Measurements from ENCODE around the gene TTLL1. TPM values are rescaled to one million over a fixed set of nuclear protein-coding genes. Genes with fewer than 3 reads are reported as not detected.
A peak's percentile ranks its signal among the peaks of the same experiment; 100 is the strongest.
"Not testable (repeated sequence)": the region's sequence is repeated elsewhere in the genome, so short reads cannot be mapped to it uniquely, and the experiment has no call there.

The TTLL1 gene
- total RNA-seq, 2 experiments from 2014 or later = 8.5 to 9.1 TPM

GRCh38 chr22:43042101-43042780 lies 47.0 kb downstream of the TTLL1 start:
- POLR2A ChIA-PET = interaction anchor here (0.8 kb wide), 1 partner anchor 27 kb away, joined by 3 read pairs; the partner anchor contains the start of gene PACSIN2
- H3K27me3 Mint-ChIP-seq = no peaks in the 10 kb centered on the region

GRCh38 chr22:43039800-43040199 lies 49.4 kb downstream of the TTLL1 start:
- Mint-ChIP-seq H3K4me1 (no peaks in the 10 kb centered on the region), H3K27me3 (no peaks in the 10 kb centered on the region), H3K27ac (no peak overlapping the region), H3K36me3 (ENCODE audit: low read depth) (no peaks in the 10 kb centered on the region), H3K4me3 (no peak overlapping the region), H3K9me3 (no peaks in the 10 kb centered on the region)
- no peak for DNase-seq
- ChIA-PET CTCF (no interaction called here), POLR2A (no interaction called here)

More at GRCh38 chr22:43042101-43042780, 47.0 kb downstream of the TTLL1 start:
- Mint-ChIP-seq H3K27ac (no peak overlapping the region), H3K9me3 (no peaks in the 10 kb centered on the region), H3K36me3 (ENCODE audit: low read depth) (no peaks in the 10 kb centered on the region), H3K4me1 (no peaks in the 10 kb centered on the region), H3K4me3 (no peak overlapping the region)
- CTCF ChIA-PET = interaction anchor here (0.9 kb wide), 1 partner anchor 17 kb away, joined by 5 read pairs; no protein-coding TSS in a partner anchor
- DNase-seq = no peak

GRCh38 chr22:43038325-43038724 lies 50.9 kb downstream of the TTLL1 start:
- no peaks in the 10 kb centered on the region for H3K9me3 Mint-ChIP-seq
- H3K4me3 Mint-ChIP-seq = no peak overlapping the region
- POLR2A ChIA-PET = no interaction called here
- H3K36me3 Mint-ChIP-seq (ENCODE audit: low read depth) = no peaks in the 10 kb centered on the region
- no peak overlapping the region for H3K27ac Mint-ChIP-seq
- no peak for DNase-seq
- peaks cover 2% of the 10 kb centered on the region for H3K4me1 Mint-ChIP-seq
- no peaks in the 10 kb centered on the region for H3K27me3 Mint-ChIP-seq
- CTCF ChIA-PET = no interaction called here

- Mint-ChIP-seq H3K9me3 (no peaks in the 10 kb centered on the region), H3K36me3 (ENCODE audit: low read depth) (no peaks in the 10 kb centered on the region), H3K4me1 (peaks cover 2% of the 10 kb centered on the region), H3K27ac (no peak overlapping the region), H3K27me3 (no peaks in the 10 kb centered on the region), H3K4me3 (no peak overlapping the region)
- CTCF ChIA-PET = no interaction called here
- POLR2A ChIA-PET = no interaction called here
- DNase-seq = no peak
Observed at GRCh38 chr22:43036282-43036829, 52.8 kb downstream of the TTLL1 start.

GRCh38 chr22:43035250-43035649 lies 53.9 kb downstream of the TTLL1 start:
- POLR2A ChIA-PET = no interaction called here
- H3K4me1 Mint-ChIP-seq = peaks cover 2% of the 10 kb centered on the region
- CTCF ChIA-PET = interaction anchor here (1.4 kb wide), 1 partner anchor 179 kb away, joined by 3 read pairs; no protein-coding TSS in a partner anchor

GRCh38 chr22:43031617-43032016 lies 57.6 kb downstream of the TTLL1 start:
- H3K4me1 Mint-ChIP-seq = peaks cover 2% of the 10 kb centered on the region
- POLR2A ChIA-PET = no interaction called here
- CTCF ChIA-PET = no interaction called here

More at GRCh38 chr22:43035250-43035649, 53.9 kb downstream of the TTLL1 start:
- Mint-ChIP-seq H3K27ac (no peak overlapping the region), H3K27me3 (no peaks in the 10 kb centered on the region), H3K4me3 (no peak overlapping the region), H3K9me3 (no peaks in the 10 kb centered on the region), H3K36me3 (ENCODE audit: low read depth) (no peaks in the 10 kb centered on the region)
- DNase-seq = no peak

GRCh38 chr22:43018615-43019014 lies 70.6 kb downstream of the TTLL1 start:
- H3K27ac Mint-ChIP-seq = no peak overlapping the region
- ChIA-PET CTCF (no interaction called here), POLR2A (no interaction called here)
- DNase-seq = no peak
- peaks cover 2% of the 10 kb centered on the region for H3K27me3 Mint-ChIP-seq
- H3K4me1 Mint-ChIP-seq = peaks cover 16% of the 10 kb centered on the region
- no peaks in the 10 kb centered on the region for H3K9me3 Mint-ChIP-seq
- H3K36me3 Mint-ChIP-seq (ENCODE audit: low read depth) = no peaks in the 10 kb centered on the region
- no peak overlapping the region for H3K4me3 Mint-ChIP-seq

More at GRCh38 chr22:43031617-43032016, 57.6 kb downstream of the TTLL1 start:
- Mint-ChIP-seq H3K27ac (no peak overlapping the region), H3K27me3 (no peaks in the 10 kb centered on the region), H3K9me3 (no peaks in the 10 kb centered on the region), H3K36me3 (ENCODE audit: low read depth) (no peaks in the 10 kb centered on the region), H3K4me3 (no peak overlapping the region)
- DNase-seq = no peak

- Mint-ChIP-seq H3K4me1 (peaks cover 24% of the 10 kb centered on the region), H3K27me3 (peaks cover 2% of the 10 kb centered on the region), H3K9me3 (no peaks in the 10 kb centered on the region), H3K4me3 (no peak overlapping the region), H3K27ac (no peak overlapping the region), H3K36me3 (ENCODE audit: low read depth) (no peaks in the 10 kb centered on the region)
- DNase-seq = no peak
- POLR2A ChIA-PET = no interaction called here
- CTCF ChIA-PET = no interaction called here
Observed at GRCh38 chr22:43017525-43018460, 71.4 kb downstream of the TTLL1 start.

GRCh38 chr22:43016150-43016549 lies 73.0 kb downstream of the TTLL1 start:
- H3K4me3 Mint-ChIP-seq; H3K36me3 Mint-ChIP-seq (ENCODE audit: low read depth); H3K27me3 Mint-ChIP-seq; H3K9me3 Mint-ChIP-seq; DNase-seq; H3K27ac Mint-ChIP-seq: not testable (repeated sequence)
- POLR2A ChIA-PET = interaction anchor here (1.2 to 4.7 kb wide), 5 partner anchors 8 to 159 kb away, joined by 3 to 32 read pairs (median 10); partner anchors contain the start of gene ARFGAP3
- CTCF ChIA-PET = interaction anchor here (1.2 kb wide), 1 partner anchor 18 kb away, joined by 6 read pairs; no protein-coding TSS in a partner anchor
- peaks cover 24% of the 10 kb centered on the region for H3K4me1 Mint-ChIP-seq

GRCh38 chr22:43015677-43016042 lies 73.5 kb downstream of the TTLL1 start:
- Mint-ChIP-seq H3K27me3 (peaks cover 2% of the 10 kb centered on the region), H3K4me3 (peak overlapping the region; percentile 93), H3K4me1 (peaks cover 24% of the 10 kb centered on the region), H3K27ac (no peak overlapping the region), H3K36me3 (ENCODE audit: low read depth) (no peaks in the 10 kb centered on the region), H3K9me3 (no peaks in the 10 kb centered on the region)
- CTCF ChIA-PET = interaction anchor here (1.1 to 1.2 kb wide), 2 partner anchors 17 to 18 kb away, joined by 3 to 6 read pairs; no protein-coding TSS in a partner anchor
- no peak for DNase-seq
- POLR2A ChIA-PET = interaction anchor here (0.6 to 4.7 kb wide), 10 partner anchors 9 to 401 kb away, joined by 3 to 32 read pairs (median 4); partner anchors contain the start of genes ARFGAP3 and POLDIP3

- ChIA-PET POLR2A (interaction anchor here (0.6 to 4.7 kb wide), 16 partner anchors 9 to 400 kb away, joined by 3 to 32 read pairs (median 4); partner anchors contain the start of genes ARFGAP3 and POLDIP3), CTCF (interaction anchor here (1.1 to 2.0 kb wide), 3 partner anchors 14 to 19 kb away, joined by 3 to 8 read pairs (median 6); no protein-coding TSS in a partner anchor)
- Mint-ChIP-seq H3K9me3 (no peaks in the 10 kb centered on the region), H3K4me1 (peaks cover 24% of the 10 kb centered on the region), H3K27me3 (peaks cover 2% of the 10 kb centered on the region), H3K4me3 (peak within 1 kb of the TSS; percentile 93), H3K36me3 (ENCODE audit: low read depth) (no peaks in the 10 kb centered on the region), H3K27ac (peak within 1 kb of the TSS; percentile 69)
- DNase-seq = peak; percentile 99
Observed at GRCh38 chr22:43014869-43015676, 74.1 kb downstream of the TTLL1 start, which contains the start of gene PACSIN2. PACSIN2 (minus strand) TSS chr22:43015149; CDS start chr22:42912080, 103,069 bp downstream.

GRCh38 chr22:43014316-43014868 lies 74.8 kb downstream of the TTLL1 start:
- Mint-ChIP-seq H3K4me1 (peaks cover 24% of the 10 kb centered on the region), H3K9me3 (no peaks in the 10 kb centered on the region), H3K27me3 (peaks cover 2% of the 10 kb centered on the region), H3K4me3 (peak overlapping the region; percentile 93), H3K27ac (peak overlapping the region; percentile 66), H3K36me3 (ENCODE audit: low read depth) (no peaks in the 10 kb centered on the region)
- CTCF ChIA-PET = interaction anchor here (1.0 to 2.0 kb wide), 4 partner anchors 13 to 147 kb away, joined by 3 to 8 read pairs (median 3); no protein-coding TSS in a partner anchor
- POLR2A ChIA-PET = interaction anchor here (0.7 to 4.7 kb wide), 12 partner anchors 9 to 399 kb away, joined by 3 to 32 read pairs (median 6); partner anchors contain the start of genes ARFGAP3 and POLDIP3
- peak; percentile 43 for DNase-seq

Measured in activated CD4-positive, alpha-beta memory T cell treated with anti-CD3 and anti-CD28 coated beads, Interleukin-2, amount 10 ng/mL, durations not matched to agents 7 days and 5 days (primary cell).